Body of pancreas (tissue), 4 donors: ENCODE measurements around the gene ATRAID.

Experiments
- POLR2A ChIP-seq, 3 donors: fragments of 450-650 bp; IDR thresholded peaks; one replicate each; pipeline ENCODE4 v1.6.1; 2016; ENCODE audit warnings: antibody characterized with exemption in 3 of 3, mild to moderate bottlenecking in 2 of 3
- TF ChIP-seq, protein P1 (sequence below), 7 experiments: fragments of 450-650 bp in 4 of 7; fragments of 200-600 bp in 3 of 7; sonication (generic) in 3 of 7; IDR thresholded peaks; one replicate each; pipeline ENCODE4 v1.5.1; 2016 to 2019; ENCODE audit warnings: antibody characterized with exemption in 7 of 7

- TF ChIP-seq, protein P1, sequence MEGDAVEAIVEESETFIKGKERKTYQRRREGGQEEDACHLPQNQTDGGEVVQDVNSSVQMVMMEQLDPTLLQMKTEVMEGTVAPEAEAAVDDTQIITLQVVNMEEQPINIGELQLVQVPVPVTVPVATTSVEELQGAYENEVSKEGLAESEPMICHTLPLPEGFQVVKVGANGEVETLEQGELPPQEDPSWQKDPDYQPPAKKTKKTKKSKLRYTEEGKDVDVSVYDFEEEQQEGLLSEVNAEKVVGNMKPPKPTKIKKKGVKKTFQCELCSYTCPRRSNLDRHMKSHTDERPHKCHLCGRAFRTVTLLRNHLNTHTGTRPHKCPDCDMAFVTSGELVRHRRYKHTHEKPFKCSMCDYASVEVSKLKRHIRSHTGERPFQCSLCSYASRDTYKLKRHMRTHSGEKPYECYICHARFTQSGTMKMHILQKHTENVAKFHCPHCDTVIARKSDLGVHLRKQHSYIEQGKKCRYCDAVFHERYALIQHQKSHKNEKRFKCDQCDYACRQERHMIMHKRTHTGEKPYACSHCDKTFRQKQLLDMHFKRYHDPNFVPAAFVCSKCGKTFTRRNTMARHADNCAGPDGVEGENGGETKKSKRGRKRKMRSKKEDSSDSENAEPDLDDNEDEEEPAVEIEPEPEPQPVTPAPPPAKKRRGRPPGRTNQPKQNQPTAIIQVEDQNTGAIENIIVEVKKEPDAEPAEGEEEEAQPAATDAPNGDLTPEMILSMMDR (IDR thresholded peaks at IDR 0.05) = no peak
- TF ChIP-seq POLR2A (IDR thresholded peaks at IDR 0.05) = no peak
Observed at GRCh38 chr2:27250652-27251379, 39.0 kb downstream of the ATRAID start.
